SK-MEL-5 (cell line): ENCODE results near the gene EIF2A. TPM values are rescaled to one million over a fixed set of nuclear protein-coding genes. Genes with fewer than 3 reads are reported as not detected.
A peak's percentile ranks its signal among the peaks of the same experiment; 100 is the strongest.

Experiments used
- DNase-seq: peaks from one replicate; pipeline ENCODE4 v3.0.0-alpha.2; 2016; ENCODE audit warnings: low read depth, low spot score
- in situ Hi-C: cut with HindIII; loops from 2 replicates; pipeline ENCODE4 v1.10.0; 2016; ENCODE audit warnings: low sequenced_read_pairs, high pct_unique_total_duplicates, low pct_unique_long_range_greater_than_20kb
- total RNA-seq: library from RNA; depleted of rRNA; stranded (reverse); fragments of >200 nt; shearing (Covaris generic); gene quantifications from 2 replicates; pipeline ENCODE4 v1.2.3, GENCODE V29; 2014

The EIF2A gene
- total RNA-seq, 1 experiment from 2014 or later: 200 TPM

DNA sequence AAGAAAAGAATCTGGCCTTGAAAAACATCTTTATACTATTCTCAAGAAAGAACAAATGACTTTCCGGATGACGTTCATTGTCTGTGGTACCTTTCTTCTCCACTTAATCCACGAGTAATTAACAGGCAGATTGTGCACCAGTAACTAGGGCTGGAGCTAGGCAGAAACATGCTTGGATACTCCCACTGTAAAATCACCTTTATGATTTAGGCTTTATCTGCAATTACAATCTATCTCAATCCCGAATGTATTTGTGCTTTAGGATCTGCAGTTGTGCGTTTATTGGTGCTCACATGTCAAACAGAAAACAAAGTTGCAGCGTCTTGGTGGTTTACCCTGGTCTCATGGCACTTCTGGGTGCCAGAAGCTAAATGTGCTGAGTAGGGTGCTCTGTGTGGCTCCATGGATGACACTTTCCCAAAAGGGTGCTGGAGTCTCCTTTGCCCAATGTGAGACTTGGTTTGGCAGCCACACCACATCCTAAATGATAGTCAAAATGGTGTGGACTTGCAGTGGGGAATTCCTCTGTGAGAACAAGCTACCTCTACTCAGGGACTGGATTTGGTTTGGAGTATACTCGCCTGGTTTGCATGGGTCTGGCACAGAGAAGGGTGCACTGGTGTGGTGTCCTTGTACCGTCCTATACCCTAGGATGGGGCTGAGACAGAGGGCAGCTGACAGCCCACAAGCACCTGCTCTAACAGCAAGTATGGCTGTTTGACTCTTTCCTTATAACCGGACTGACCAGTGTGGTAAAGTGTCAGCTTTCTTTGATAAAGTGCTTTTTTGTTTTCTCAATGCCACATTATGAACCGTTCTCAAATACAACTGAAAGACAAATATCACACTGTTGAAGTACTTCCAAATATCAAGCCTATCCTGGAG is 8.0 kb upstream of the EIF2A start:
- in situ Hi-C loops: no loop called here
- no peak for DNase-seq

DNA sequence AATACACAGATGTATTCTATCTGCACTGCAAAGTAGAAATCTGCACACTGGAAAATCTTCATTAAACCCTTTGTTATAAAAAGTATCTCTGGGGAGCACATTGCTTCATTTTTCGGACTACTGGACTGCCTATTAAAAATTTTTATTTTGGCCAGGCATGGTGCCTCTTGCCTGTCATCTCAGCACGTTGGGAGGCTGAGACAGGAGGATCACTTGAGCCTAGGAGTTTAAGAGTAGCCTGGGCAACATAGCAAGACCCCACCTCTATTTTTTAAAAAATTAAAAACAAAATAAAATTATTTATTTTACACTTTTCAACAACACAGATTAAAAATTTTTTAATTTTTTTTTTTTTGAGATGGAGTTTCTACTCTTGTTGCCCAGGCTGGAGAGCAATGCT is 6.3 kb upstream of the EIF2A start:
- in situ Hi-C loops: no loop called here
- no peak for DNase-seq

- DNase-seq: no peak
- in situ Hi-C loops: no loop called here
Measured at GRCh38 chr3:150540991-150541390, 5.6 kb upstream of the EIF2A start.

DNA sequence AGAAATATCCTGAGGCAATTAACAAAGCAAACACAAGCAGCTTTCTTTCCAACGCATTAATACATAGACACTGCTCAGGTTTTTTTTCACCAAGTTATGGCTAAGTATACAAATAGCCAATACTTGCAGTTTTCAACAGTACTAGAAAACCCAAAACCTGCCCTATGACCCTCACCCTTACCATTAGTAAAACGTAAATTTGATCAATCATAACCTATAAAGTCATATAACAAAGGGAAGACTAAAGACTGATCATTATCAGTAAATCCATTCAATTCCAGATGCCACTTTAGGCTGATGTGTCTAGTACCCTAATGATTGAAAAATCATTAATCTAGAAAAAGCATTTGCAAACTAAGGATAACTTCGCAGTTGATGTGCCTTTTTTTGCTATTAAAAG is 3.5 kb upstream of the EIF2A start:
- no peak for DNase-seq
- in situ Hi-C loops: no loop called here

- no peak for DNase-seq
- in situ Hi-C loops: no loop called here
Measured at GRCh38 chr3:150543531-150543930, 3.1 kb upstream of the EIF2A start.

DNA sequence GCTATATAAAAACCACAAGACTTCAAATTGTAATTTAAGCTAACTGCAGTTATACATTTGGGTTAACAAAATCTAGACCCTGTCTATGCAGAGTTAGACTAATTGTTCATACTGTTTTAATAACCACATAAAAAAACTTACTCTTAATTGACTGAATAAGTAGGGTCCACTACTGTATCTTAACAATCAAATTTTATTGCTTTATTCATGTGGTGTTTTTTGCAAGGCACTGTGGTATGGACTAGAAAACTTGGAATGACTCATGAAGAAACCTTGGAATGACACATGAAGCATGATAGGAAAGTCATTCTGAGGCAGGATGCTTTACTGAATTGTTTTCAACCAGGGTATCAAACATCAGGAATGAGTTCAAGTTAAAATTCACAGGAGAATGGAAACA is 2.5 kb upstream of the EIF2A start:
- in situ Hi-C loops: no loop called here
- no peak for DNase-seq

DNA sequence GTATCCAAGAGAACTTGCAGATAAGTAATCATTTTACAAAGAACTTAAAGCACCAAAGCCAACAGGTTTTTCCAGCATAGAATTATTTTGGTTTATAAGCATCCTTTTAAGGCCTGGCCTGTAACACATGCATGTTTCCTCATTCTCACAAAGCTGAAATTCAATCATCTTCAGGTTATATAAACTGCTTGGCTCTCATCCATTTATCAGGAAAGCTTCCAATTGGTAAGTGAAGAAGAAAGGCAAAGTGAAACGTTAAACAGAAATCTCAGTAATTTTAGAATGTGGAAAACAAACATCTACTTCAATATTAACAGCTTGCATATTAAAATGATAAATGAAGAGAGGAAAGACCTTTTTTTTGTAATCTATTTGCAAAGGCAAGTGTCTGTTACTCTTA is 1.9 kb upstream of the EIF2A start:
- no peak for DNase-seq
- in situ Hi-C loops: no loop called here

- in situ Hi-C loops: no loop called here
- DNase-seq: no peak
Measured at GRCh38 chr3:150545419-150546225, 965 bp upstream of the EIF2A start.

DNA sequence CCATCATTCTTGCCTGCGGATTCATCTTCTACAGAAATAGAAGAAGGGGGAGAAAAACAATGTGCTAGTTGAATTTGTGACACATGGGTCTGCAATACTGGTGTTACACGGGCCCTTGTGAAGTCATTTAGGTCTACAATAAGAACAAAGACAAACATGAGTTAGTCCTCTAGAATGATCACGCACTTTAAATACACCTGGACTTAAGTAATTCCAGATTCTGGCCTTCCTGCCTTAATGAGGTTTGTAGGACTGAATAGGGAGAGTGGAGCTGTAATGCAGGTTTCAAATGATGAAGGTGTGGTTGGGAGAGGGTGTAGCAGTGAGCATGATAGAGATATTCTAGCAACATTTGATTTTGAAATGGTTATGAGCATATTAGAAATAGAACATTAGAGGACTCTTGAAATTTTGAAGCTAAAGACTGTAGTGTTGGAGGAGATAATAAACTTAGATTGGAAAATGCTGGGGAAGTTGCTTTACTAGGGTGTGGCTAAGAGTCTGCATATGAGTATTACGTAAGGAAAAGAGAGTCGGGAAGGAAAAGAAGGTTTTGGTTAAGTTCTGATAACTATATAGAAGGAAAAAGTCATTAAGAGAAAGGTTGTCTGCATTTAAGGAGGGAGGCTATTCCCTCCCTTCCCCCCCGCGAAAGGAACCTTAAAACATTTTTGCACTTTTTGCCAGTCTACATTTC is 606 bp downstream of the EIF2A start:
- in situ Hi-C loops: no loop called here

DNA sequence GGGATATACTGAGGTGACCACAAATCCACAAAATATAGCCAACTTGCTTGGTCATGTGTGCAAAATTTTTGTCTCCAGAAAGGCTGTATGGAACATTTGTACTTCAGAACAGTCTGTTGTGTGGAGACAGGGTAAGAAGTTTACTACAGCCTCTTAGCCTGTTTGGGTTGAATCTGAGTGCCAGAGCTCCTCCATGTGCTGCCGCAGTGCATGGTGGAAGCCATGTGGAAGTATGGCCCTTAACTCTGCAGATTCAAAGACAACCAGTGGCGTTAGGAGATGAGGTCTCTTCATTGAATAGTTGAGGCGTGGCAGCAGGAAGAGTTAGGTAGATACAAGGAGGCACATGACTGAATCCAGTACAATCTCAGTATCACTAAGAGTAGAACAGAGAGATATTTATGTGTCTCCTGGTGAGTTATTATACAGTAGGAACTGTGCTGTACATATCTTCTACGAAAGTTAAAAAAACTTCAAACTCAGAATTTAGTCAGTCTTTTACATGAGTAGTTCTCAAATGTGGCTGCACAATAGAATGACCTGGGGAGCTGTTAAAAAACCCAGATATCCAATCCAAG is 9.4 kb downstream of the EIF2A start:
- in situ Hi-C loops: no loop called here
- peak; percentile 14 for DNase-seq

More for the DNA sequence above, 606 bp downstream of the EIF2A start:
- peak; percentile 15 for DNase-seq

- in situ Hi-C loops: no loop called here
- DNase-seq: no peak
Measured at GRCh38 chr3:150556792-150557191, 10.2 kb downstream of the EIF2A start.

DNA sequence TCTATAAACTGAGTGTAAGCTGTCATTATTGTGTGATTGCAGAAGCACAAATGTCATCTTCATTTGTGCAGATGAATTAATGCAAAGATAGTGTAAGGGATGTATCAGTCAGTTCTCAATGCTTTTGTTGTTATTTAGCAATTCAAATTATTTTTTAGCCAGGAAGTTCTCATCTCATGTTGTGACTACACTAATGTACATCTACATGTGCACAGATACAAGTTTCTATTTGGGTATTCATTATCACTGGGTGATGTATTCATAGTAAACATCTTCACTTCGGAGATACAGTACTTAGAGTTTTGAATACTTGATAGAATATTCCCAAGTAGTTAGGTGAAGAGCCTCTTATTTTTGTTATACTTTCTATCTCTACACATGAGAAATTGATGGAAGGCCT is 11.1 kb downstream of the EIF2A start:
- in situ Hi-C loops: no loop called here
- DNase-seq: no peak

GRCh38 chr3:150564243-150564642 is 17.7 kb downstream of the EIF2A start:
- in situ Hi-C loops: no loop called here
- no peak for DNase-seq

DNA sequence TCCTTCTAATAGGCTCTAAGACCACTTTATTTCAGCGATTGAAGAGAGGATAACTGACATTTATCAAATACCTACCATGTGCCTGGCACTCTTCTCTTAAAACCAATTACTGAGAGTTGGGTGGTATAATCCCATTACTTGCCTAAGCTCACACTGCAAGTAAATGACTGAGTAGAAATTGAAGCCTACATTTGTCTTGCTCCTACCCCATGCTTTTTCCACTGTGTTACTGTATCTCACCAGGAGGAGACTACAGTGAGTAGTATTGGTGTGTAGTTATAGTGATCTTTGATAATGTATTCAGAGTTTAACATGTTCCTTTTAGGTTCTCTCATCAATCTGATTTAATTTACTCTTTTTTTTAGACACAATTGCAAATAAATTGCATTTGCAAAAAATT is 20.7 kb downstream of the EIF2A start:
- no peak for DNase-seq
- in situ Hi-C loops: no loop called here

DNA sequence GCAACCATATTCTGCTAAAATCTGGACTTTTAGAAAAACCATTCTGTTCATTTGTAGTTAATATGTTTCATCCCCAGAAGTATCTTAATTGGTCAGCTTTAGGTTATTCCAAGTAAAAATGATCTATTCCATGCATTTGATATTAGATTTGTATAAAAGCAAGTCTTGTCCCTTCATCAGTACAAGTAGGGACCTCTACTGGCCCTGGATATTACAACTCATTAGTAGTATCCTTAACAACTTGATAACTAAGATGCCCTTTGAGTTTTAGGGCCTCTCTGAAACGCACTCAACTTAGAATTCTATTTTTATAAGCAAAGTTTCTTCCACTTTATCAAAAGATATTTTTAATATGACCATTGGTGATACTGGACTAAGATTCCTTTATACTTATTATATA is 31.3 kb downstream of the EIF2A start:
- DNase-seq: no peak
- in situ Hi-C loops: no loop called here

DNA sequence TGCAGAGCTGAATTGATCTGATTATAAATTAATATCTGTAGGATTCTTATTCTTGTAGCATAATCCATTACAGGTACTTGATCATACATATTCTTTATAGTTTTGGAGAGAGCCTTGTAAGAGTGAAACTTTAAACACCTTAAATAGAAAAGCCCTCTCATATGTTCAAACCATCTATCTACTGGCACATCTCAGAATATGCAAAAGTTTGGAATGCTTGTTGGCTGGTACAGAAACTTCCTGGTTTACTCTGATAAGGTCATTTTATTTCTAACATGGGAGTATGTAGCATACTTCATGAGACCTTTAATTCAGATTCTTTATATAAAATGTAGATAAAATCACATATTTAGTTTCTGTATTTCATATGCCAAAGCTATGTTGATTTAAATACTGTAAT is 34.6 kb downstream of the EIF2A start:
- DNase-seq: no peak
- in situ Hi-C loops: no loop called here

- in situ Hi-C loops: no loop called here
- DNase-seq: no peak
Measured at GRCh38 chr3:150582620-150583019, 36.0 kb downstream of the EIF2A start.

DNA sequence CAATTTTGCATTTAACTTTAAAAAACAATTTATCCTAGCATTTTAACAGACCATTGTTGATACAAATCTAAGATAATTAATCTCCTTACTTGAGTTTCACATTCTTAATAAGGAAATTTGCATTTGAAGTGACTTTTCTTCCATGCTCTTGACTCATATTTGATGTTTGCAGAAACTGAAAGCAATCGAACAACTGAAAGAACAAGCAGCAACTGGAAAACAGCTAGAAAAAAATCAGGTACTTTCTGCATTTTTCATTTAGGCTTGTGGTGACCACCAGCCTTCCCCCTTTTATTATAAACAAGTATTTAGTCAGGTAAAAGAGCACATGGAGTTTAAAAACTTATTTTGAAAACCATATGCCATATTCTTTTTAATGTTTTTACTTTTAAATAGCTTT is 36.4 kb downstream of the EIF2A start:
- in situ Hi-C loops: no loop called here
- DNase-seq: no peak
